Motor neuron (in vitro differentiated cells): ENCODE measurements around the gene TNFAIP2. TPM values are rescaled to one million over a fixed set of nuclear protein-coding genes. Genes with fewer than 3 reads are reported as not detected.

Experiments used
- ATAC-seq, 8 experiments: fragments of 200-7000 bp; cut with Tn5 transposase; replicated peaks in 6 of 8; 2 replicates each; pipeline ENCODE4 v1.8.0; 2021; ENCODE audit warnings: mild to moderate bottlenecking in 8 of 8, moderate library complexity in 8 of 8
- H3K27ac ChIP-seq, 2 donors: fragments of 250-450 bp; sonication (Bioruptor Pico); 2 replicates each; pipeline ENCODE4 v1.9.0; 2021; ENCODE audit warnings: antibody characterized with exemption in 2 of 2, mild to moderate bottlenecking in 2 of 2, moderate library complexity in 1 of 2
- H3K4me1 ChIP-seq, 2 donors: fragments of 250-450 bp; sonication (Bioruptor Pico); replicated peaks in 1 of 2; 2 replicates each; pipeline ENCODE4 v1.6.1; 2021; ENCODE audit warnings: antibody characterized with exemption in 2 of 2, mild to moderate bottlenecking in 2 of 2, moderate library complexity in 1 of 2
- H3K4me3 ChIP-seq, 5 donors: fragments of 250-450 bp; sonication (Bioruptor Pico); 2 replicates each; pipeline ENCODE4 v1.9.0; 2021; ENCODE audit warnings: antibody characterized with exemption in 5 of 5, mild to moderate bottlenecking in 5 of 5, moderate library complexity in 4 of 5
- WGBS, 10 experiments: fragments of 450-650 bp; shearing (Covaris generic); methylation state at CpG; one replicate each; pipeline ENCODE4 v1.0.0; 2022; 5-methylcytosine and 5-hydroxymethylcytosine counted together
- in situ Hi-C, 9 experiments: fragments of 400-800 bp; cut with MboI; loops; one replicate each; pipeline ENCODE4 v1.15.0; 2021; ENCODE audit warnings: low sequenced_read_pairs in 9 of 9, low pct_unique_long_range_greater_than_20kb in 2 of 9; ENCODE audit not compliant: unreplicated experiment in 9 of 9
- total RNA-seq, 8 experiments: library from RNA; unstranded; fragments of 300-600 nt; gene quantifications; 2 replicates each; pipeline versions ENCODE4 v1.2.3 to v1.2.4, GENCODE V29; 2022

The TNFAIP2 gene
- total RNA-seq, 8 experiments from 2014 or later: 0.78 to 98.8 (median 2.0) TPM

GRCh38 chr14:103104654-103105452 lies 18.4 kb upstream of the TNFAIP2 start:
- in situ Hi-C loops: no loop called here
- peak; percentile 62 to 89 (median 78) for ATAC-seq
- peak overlapping the region in 2 of 5 donors; percentile 3 to 4 for H3K4me3 ChIP-seq
- H3K4me1 ChIP-seq: peaks cover 3 to 32% of the 10 kb centered on the region in 2 donors
- WGBS, 10 experiments: 0 to 14% (median 3%) methylated on average over 1 to 22 of the region's 59 CpGs; no CpG with 5 or more reads in 6 of the 10 experiments
- no peak overlapping the region for H3K27ac ChIP-seq

- peaks cover 11 to 40% of the 10 kb centered on the region in 2 donors for H3K4me1 ChIP-seq
- in situ Hi-C loops: no loop called here
- no peak overlapping the region for H3K4me3 ChIP-seq
- ATAC-seq: no peak
- WGBS, 10 experiments: 64 to 80% (median 70%) methylated on average over 1 to 5 of the region's 9 CpGs; no CpG with 5 or more reads in 6 of the 10 experiments
- no peak overlapping the region for H3K27ac ChIP-seq
These were observed 17.6 kb upstream of the TNFAIP2 start for GRCh38 chr14:103105580-103106150.

- in situ Hi-C loops: no loop called here
- ATAC-seq: no peak
These were observed 15.8 kb upstream of the TNFAIP2 start for GRCh38 chr14:103107455-103107854.

GRCh38 chr14:103107941-103108748 lies 15.1 kb upstream of the TNFAIP2 start:
- in situ Hi-C loops: no loop called here
- ATAC-seq: no peak
- 26 to 100% (median 90%) methylated on average over 1 to 6 of the region's 28 CpGs; no CpG with 5 or more reads in 6 of the 10 experiments for WGBS, 10 experiments
- Histone ChIP-seq H3K4me1 (peaks cover 13 to 64% of the 10 kb centered on the region in 2 donors), H3K27ac (no peak overlapping the region), H3K4me3 (no peak overlapping the region)

More at GRCh38 chr14:103107455-103107854, 15.8 kb upstream of the TNFAIP2 start:
- Histone ChIP-seq H3K4me3 (no peak overlapping the region), H3K4me1 (peaks cover 13 to 58% of the 10 kb centered on the region in 2 donors), H3K27ac (no peak overlapping the region)
- 80 to 100% (median 90%) methylated on average over 3 to 6 of the region's 23 CpGs; no CpG with 5 or more reads in 7 of the 10 experiments for WGBS, 10 experiments

DNA sequence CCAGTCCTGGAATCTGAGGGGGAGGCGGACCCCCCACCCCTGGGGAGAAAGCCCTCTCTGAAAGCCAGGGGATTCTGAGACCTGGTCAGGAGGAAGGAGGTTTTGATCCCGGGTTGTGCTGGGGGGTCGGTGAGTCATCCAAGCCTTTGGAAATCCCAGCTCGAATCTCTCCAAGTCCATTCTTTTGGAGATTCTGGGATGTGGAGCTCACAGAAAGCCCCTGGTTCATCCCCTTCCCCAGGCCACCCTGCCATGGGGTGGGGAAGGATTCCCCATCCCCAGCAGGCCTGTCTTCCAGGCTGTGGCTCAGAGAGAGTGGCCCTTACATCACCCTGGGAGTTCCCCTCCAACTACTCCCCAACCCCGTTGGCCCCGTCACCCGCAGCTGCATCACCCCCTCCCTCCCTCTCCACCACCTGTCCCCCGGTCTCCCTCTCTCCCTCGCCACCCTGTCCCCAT lies 14.5 kb upstream of the TNFAIP2 start:
- Histone ChIP-seq H3K4me1 (peaks cover 13 to 64% of the 10 kb centered on the region in 2 donors), H3K4me3 (no peak overlapping the region), H3K27ac (no peak overlapping the region)
- no CpG with 5 or more reads among the region's 9 CpGs for WGBS, 10 experiments
- ATAC-seq: peak in 5 of 8 experiments; percentile 6 to 53 (median 31)
- in situ Hi-C loops: no loop called here

DNA sequence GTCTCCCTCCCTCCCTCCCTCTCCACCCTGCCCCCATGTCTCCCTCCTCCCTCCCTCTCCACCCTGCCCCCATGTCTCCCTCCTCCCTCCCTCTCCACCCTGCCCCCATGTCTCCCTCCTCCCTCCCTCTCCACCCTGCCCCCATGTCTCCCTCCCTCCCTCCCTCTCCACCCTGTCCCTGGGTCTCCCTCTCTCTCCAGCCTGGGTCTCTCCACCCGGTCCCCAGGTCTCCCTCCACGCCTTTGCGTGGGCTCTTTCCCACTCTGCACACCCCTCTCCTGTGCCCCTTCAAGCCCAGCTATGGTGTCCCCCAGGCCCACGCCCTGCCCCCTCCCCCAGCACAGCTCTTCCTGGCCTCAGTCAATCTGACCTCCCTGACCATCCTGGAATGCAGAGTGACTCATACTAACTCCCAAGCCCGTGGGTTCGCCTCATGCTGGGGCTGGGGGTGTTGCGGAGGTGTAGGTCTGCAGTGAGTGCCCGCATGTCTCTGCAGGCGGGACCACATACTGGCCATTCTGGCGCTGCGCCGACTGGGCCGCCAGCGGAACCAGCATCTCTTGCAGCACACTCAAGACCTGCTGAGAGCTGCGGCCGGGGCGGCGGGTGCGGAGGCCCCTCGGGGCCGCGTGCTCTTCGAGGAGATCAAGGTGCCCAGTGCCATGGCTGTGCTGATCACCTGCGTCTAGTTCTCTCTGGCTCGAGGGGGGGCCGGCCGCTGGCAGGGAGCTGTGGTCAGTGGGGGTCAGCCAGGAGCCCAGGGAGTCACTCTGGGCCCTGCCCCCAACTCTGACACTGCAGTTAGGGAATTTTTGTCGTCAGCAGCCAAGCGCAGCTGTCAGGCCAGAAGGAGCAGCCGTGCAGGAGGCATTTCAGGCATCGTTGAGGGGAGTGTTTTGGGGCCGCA lies 13.5 kb upstream of the TNFAIP2 start:
- WGBS, 10 experiments: 19% methylated on average over 3 of the region's 32 CpGs; no CpG with 5 or more reads in 9 of the 10 experiments
- Histone ChIP-seq H3K4me1 (peaks cover 13 to 54% of the 10 kb centered on the region in 2 donors), H3K4me3 (no peak overlapping the region), H3K27ac (peak overlapping the region in 1 of 2 donors; percentile 4)
- ATAC-seq: peak in 6 of 8 experiments; percentile 31 to 77 (median 50)
- in situ Hi-C loops: no loop called here

DNA sequence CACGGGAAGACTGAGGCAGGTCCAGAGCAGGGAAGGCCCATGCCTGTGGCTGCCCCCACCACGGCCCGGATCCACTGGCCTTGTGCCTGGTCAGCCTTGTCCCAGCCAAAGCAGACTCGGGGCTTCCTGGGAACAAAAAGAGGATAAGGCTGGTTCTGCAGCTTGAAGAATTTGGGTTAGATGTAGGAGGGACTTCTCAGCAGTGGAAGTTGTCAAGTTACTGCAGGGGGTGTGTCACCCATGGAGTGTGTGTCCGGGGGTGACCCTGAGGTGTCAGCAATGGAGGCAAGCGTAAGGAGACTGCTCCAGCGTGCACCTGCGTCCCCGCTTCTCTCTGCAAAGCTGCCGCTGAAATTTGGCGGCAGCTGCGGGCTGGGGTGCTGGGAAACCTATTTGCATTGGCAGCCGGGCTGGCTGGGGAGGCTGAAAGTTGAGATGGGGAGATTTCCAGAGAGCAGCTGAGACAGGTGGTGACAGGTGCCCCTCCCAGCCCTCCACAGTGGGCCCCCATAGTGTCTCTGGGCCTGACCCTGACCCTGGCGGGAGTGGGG lies 12.5 kb upstream of the TNFAIP2 start:
- Histone ChIP-seq H3K4me1 (peaks cover 13 to 47% of the 10 kb centered on the region in 2 donors), H3K4me3 (no peak overlapping the region), H3K27ac (no peak overlapping the region)
- ATAC-seq: no peak
- 20 to 80% (median 64%) methylated on average over 1 to 11 of the region's 14 CpGs; no CpG with 5 or more reads in 2 of the 10 experiments for WGBS, 10 experiments
- in situ Hi-C loops: no loop called here

GRCh38 chr14:103111232-103111868 lies 11.9 kb upstream of the TNFAIP2 start:
- no peak for ATAC-seq
- in situ Hi-C loops: no loop called here
- 88 to 100% methylated on average over 1 of the region's 6 CpGs; no CpG with 5 or more reads in 8 of the 10 experiments for WGBS, 10 experiments
- Histone ChIP-seq H3K4me1 (peaks cover 13 to 47% of the 10 kb centered on the region in 2 donors), H3K4me3 (no peak overlapping the region), H3K27ac (no peak overlapping the region)

GRCh38 chr14:103112400-103113243 lies 10.6 kb upstream of the TNFAIP2 start:
- peak in 4 of 8 experiments; percentile 11 to 57 (median 15) for ATAC-seq
- WGBS, 10 experiments: 60 to 100% (median 73%) methylated on average over 1 to 3 of the region's 11 CpGs; no CpG with 5 or more reads in 6 of the 10 experiments
- H3K4me3 ChIP-seq: no peak overlapping the region
- no peak overlapping the region for H3K27ac ChIP-seq
- H3K4me1 ChIP-seq: peaks cover 13 to 47% of the 10 kb centered on the region in 2 donors
- in situ Hi-C loops: no loop called here

- H3K27ac ChIP-seq: no peak overlapping the region
- no peak overlapping the region for H3K4me3 ChIP-seq
- H3K4me1 ChIP-seq: peaks cover 13 to 49% of the 10 kb centered on the region in 2 donors
- in situ Hi-C loops: no loop called here
- WGBS, 10 experiments: 20 to 60% (median 52%) methylated on average over 1 to 2 of the region's 5 CpGs; no CpG with 5 or more reads in 6 of the 10 experiments
- ATAC-seq: peak in 4 of 8 experiments; percentile 10 to 41 (median 26)
These were observed 10.0 kb upstream of the TNFAIP2 start for GRCh38 chr14:103113303-103113702.

- H3K27ac ChIP-seq: no peak overlapping the region
- in situ Hi-C loops: no loop called here
- WGBS, 10 experiments: no CpG with 5 or more reads among the region's 13 CpGs
- H3K4me3 ChIP-seq: no peak overlapping the region
- H3K4me1 ChIP-seq: peaks cover 13 to 49% of the 10 kb centered on the region in 2 donors
- ATAC-seq: no peak
These were observed 9.5 kb upstream of the TNFAIP2 start for GRCh38 chr14:103113774-103114173.
